ENCODE measurements around the gene MDP1.

Gene MDP1

GRCh38 chr14:24243336-24243836 is 27.5 kb upstream of the MDP1 start:
- DNase-seq (ENCODE audit: low read depth in 1 of 2, low spot score in 1 of 2): no peak
- in situ Hi-C loops (cut with HindIII; ENCODE audit: low pct_unique_long_range_greater_than_20kb, low sequenced_read_pairs): no loop called here
- no peak for TF ChIP-seq JUND (IDR thresholded peaks at IDR 0.05; ENCODE audit: low read depth)

GRCh38 chr14:24241829-24242443 is 26.1 kb upstream of the MDP1 start:
- peak; percentile 84 to 91 for DNase-seq (ENCODE audit: low read depth in 1 of 2, low spot score in 1 of 2)
- TF ChIP-seq JUND (IDR thresholded peaks at IDR 0.05; ENCODE audit: low read depth): no peak
- in situ Hi-C loops (cut with HindIII; ENCODE audit: low pct_unique_long_range_greater_than_20kb, low sequenced_read_pairs): no loop called here

- no peak for DNase-seq (ENCODE audit: low read depth in 1 of 2, low spot score in 1 of 2)
- no peak for TF ChIP-seq JUND (IDR thresholded peaks at IDR 0.05; ENCODE audit: low read depth)
Measured at GRCh38 chr14:24240110-24240918, 24.4 kb upstream of the MDP1 start.

GRCh38 chr14:24238527-24239037 is 22.7 kb upstream of the MDP1 start:
- in situ Hi-C loops (cut with HindIII; ENCODE audit: low pct_unique_long_range_greater_than_20kb, low sequenced_read_pairs): no loop called here
- TF ChIP-seq JUND (IDR thresholded peaks at IDR 0.05; ENCODE audit: low read depth): no peak
- DNase-seq (ENCODE audit: low read depth in 1 of 2, low spot score in 1 of 2): no peak

More at GRCh38 chr14:24240110-24240918, 24.4 kb upstream of the MDP1 start:
- in situ Hi-C loops (cut with HindIII; ENCODE audit: low pct_unique_long_range_greater_than_20kb, low sequenced_read_pairs): no loop called here

GRCh38 chr14:24238123-24238522 is 22.3 kb upstream of the MDP1 start:
- in situ Hi-C loops (cut with HindIII; ENCODE audit: low pct_unique_long_range_greater_than_20kb, low sequenced_read_pairs): no loop called here
- no peak for TF ChIP-seq JUND (IDR thresholded peaks at IDR 0.05; ENCODE audit: low read depth)
- no peak for DNase-seq (ENCODE audit: low read depth in 1 of 2, low spot score in 1 of 2)

GRCh38 chr14:24237463-24237955 is 21.6 kb upstream of the MDP1 start:
- DNase-seq (ENCODE audit: low read depth in 1 of 2, low spot score in 1 of 2): no peak
- in situ Hi-C loops (cut with HindIII; ENCODE audit: low pct_unique_long_range_greater_than_20kb, low sequenced_read_pairs): no loop called here
- TF ChIP-seq JUND (IDR thresholded peaks at IDR 0.05; ENCODE audit: low read depth): no peak

GRCh38 chr14:24236689-24237462 is 21.0 kb upstream of the MDP1 start:
- DNase-seq (ENCODE audit: low read depth in 1 of 2, low spot score in 1 of 2): no peak
- no peak for TF ChIP-seq JUND (IDR thresholded peaks at IDR 0.05; ENCODE audit: low read depth)
- in situ Hi-C loops (cut with HindIII; ENCODE audit: low pct_unique_long_range_greater_than_20kb, low sequenced_read_pairs): no loop called here

- no peak for TF ChIP-seq JUND (IDR thresholded peaks at IDR 0.05; ENCODE audit: low read depth)
- in situ Hi-C loops (cut with HindIII; ENCODE audit: low pct_unique_long_range_greater_than_20kb, low sequenced_read_pairs): no loop called here
Measured at GRCh38 chr14:24235804-24236688, 20.2 kb upstream of the MDP1 start.

GRCh38 chr14:24234095-24235005 is 18.5 kb upstream of the MDP1 start:
- TF ChIP-seq JUND (IDR thresholded peaks at IDR 0.05; ENCODE audit: low read depth): no peak
- in situ Hi-C loops (cut with HindIII; ENCODE audit: low pct_unique_long_range_greater_than_20kb, low sequenced_read_pairs): no loop called here
- DNase-seq (ENCODE audit: low read depth in 1 of 2, low spot score in 1 of 2): no peak

More at GRCh38 chr14:24235804-24236688, 20.2 kb upstream of the MDP1 start:
- no peak for DNase-seq (ENCODE audit: low read depth in 1 of 2, low spot score in 1 of 2)

GRCh38 chr14:24233538-24233866 is 17.6 kb upstream of the MDP1 start:
- no peak for DNase-seq (ENCODE audit: low read depth in 1 of 2, low spot score in 1 of 2)
- in situ Hi-C loops (cut with HindIII; ENCODE audit: low pct_unique_long_range_greater_than_20kb, low sequenced_read_pairs): no loop called here
- no peak for TF ChIP-seq JUND (IDR thresholded peaks at IDR 0.05; ENCODE audit: low read depth)

All from T47D (cell line).